ENCODE data around the gene DNAJB2.

GRCh38 chr2:219308142-219309101, 29.3 kb downstream of the DNAJB2 start:
- no peak for TF ChIP-seq POLR2A (IDR thresholded peaks at IDR 0.05; ENCODE audit: low read depth, low read length)
- TF ChIP-seq CTCF (IDR thresholded peaks at IDR 0.05; ENCODE audit: extremely low read depth in 1 of 2, insufficient read depth in 1 of 2, low read depth in 1 of 2, low read length in 2 of 2): no peak
- no peak for TF ChIP-seq MYC (IDR thresholded peaks at IDR 0.05; ENCODE audit: low read depth, low read length)
- TF ChIP-seq EZH2 (IDR thresholded peaks at IDR 0.05; ENCODE audit: borderline replicate concordance, low read depth, low read length, severe bottlenecking): peak; percentile 14
- no peak for TF ChIP-seq JUN (IDR thresholded peaks at IDR 0.05; ENCODE audit: borderline replicate concordance, insufficient read depth, insufficient read length, low read depth)
- TF ChIP-seq POLR2AphosphoS5 (IDR thresholded peaks at IDR 0.05; ENCODE audit: insufficient read depth, low read depth, low read length): no peak

Measured in endothelial cell of umbilical vein (primary cell).